Measurements from ENCODE around the gene INS.

Gene INS

DNA sequence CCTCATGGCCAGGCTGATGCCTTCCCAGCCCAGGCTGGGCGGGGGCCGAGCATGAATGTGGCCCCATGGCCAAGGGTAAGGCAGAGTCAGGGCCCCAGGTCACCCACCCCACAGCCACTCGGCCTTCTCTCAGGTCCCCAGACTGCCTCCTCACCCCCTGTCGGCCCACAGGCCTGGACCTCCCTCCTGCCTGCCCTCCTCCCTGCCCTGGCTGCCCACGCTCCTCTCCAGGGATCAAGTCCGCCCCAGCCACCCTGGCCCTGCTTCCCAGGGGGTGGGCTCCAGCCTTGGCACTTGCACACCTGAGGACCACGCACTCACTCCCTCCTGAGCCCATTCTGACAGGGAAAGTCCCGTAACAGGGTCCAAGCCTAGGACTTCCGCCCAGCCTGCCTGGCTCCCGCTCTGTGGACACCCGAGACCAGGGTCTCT lies 48.4 kb upstream of the INS start:
- Histone ChIP-seq H3K27ac (ENCODE audit: low read depth, low read length) (no peak overlapping the region), H3K27me3 (ENCODE audit: low read length) (no peaks in the 10 kb centered on the region), H3K4me3 (ENCODE audit: insufficient read depth, low read length, poor library complexity, severe bottlenecking) (no peak overlapping the region), H3K4me2 (ENCODE audit: low read depth, low read length, poor library complexity, severe bottlenecking) (no peak overlapping the region), H3K36me3 (ENCODE audit: low read length) (no peaks in the 10 kb centered on the region), H3K9me2 (replicated peaks; ENCODE audit: insufficient read depth, low read length) (no peaks in the 10 kb centered on the region), H3K9ac (ENCODE audit: low read length) (no peak overlapping the region), H3F3A (ENCODE audit: insufficient read depth) (no peaks in the 10 kb centered on the region), H3K9me3 (ENCODE audit: insufficient read depth, low read length) (no peaks in the 10 kb centered on the region), H4K20me1 (ENCODE audit: low read depth, low read length) (no peaks in the 10 kb centered on the region), H2AFZ (ENCODE audit: low read depth, low read length, severe bottlenecking) (no peak overlapping the region), H3K79me2 (ENCODE audit: insufficient read depth, low read length) (no peaks in the 10 kb centered on the region)
- no peak for TF ChIP-seq EZH2phosphoT487 (conservative IDR thresholded peaks at IDR 0.05; ENCODE audit: low read length)
- TF ChIP-seq, protein P1, sequence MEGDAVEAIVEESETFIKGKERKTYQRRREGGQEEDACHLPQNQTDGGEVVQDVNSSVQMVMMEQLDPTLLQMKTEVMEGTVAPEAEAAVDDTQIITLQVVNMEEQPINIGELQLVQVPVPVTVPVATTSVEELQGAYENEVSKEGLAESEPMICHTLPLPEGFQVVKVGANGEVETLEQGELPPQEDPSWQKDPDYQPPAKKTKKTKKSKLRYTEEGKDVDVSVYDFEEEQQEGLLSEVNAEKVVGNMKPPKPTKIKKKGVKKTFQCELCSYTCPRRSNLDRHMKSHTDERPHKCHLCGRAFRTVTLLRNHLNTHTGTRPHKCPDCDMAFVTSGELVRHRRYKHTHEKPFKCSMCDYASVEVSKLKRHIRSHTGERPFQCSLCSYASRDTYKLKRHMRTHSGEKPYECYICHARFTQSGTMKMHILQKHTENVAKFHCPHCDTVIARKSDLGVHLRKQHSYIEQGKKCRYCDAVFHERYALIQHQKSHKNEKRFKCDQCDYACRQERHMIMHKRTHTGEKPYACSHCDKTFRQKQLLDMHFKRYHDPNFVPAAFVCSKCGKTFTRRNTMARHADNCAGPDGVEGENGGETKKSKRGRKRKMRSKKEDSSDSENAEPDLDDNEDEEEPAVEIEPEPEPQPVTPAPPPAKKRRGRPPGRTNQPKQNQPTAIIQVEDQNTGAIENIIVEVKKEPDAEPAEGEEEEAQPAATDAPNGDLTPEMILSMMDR (IDR thresholded peaks at IDR 0.05; ENCODE audit: insufficient read depth, low read length, poor library complexity, severe bottlenecking): no peak

DNA sequence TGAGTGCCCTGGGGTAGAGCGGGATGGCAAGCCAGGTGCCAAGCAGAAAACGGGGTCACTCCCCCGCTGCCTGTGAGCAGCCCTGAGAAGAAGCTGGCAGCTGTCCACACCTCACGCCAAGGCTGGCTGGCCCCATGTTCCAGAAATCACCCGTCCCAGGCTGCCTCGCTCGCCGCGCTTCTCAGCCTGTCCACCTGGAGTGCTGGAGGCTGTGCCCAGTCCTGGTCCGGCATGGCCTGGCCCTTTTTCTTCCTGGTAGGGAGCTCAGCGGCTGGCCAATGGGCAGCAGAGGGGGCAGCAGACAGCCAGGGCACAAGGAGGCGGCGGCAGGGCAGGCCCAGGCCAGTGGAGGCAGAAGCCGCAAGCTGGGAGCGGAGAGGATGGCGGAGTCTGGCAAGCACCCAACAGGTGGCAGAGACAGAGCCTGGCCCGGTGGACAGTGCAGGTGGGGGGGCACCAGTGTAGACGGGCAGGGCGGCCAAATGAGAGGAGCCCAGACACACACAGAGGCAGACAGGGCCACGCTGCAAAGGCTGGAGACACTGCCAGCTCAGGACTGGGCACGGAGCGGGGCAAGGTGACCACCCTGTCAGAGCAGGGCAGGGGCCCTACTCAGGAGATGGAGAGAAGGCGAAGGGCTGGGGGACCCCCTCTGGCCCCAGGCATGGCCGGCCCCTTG lies 47.8 kb upstream of the INS start:
- Histone ChIP-seq H3K4me2 (ENCODE audit: low read depth, low read length, poor library complexity, severe bottlenecking) (no peak overlapping the region), H2AFZ (ENCODE audit: low read depth, low read length, severe bottlenecking) (no peak overlapping the region), H3K4me3 (ENCODE audit: insufficient read depth, low read length, poor library complexity, severe bottlenecking) (no peak overlapping the region), H3K79me2 (ENCODE audit: insufficient read depth, low read length) (no peaks in the 10 kb centered on the region), H3K27ac (ENCODE audit: low read depth, low read length) (no peak overlapping the region), H3K9me3 (ENCODE audit: insufficient read depth, low read length) (no peaks in the 10 kb centered on the region), H4K20me1 (ENCODE audit: low read depth, low read length) (no peaks in the 10 kb centered on the region), H3K9me2 (replicated peaks; ENCODE audit: insufficient read depth, low read length) (no peaks in the 10 kb centered on the region), H3F3A (ENCODE audit: insufficient read depth) (no peaks in the 10 kb centered on the region), H3K27me3 (ENCODE audit: low read length) (no peaks in the 10 kb centered on the region), H3K36me3 (ENCODE audit: low read length) (no peaks in the 10 kb centered on the region), H3K9ac (ENCODE audit: low read length) (no peak overlapping the region)
- TF ChIP-seq, protein P1 (IDR thresholded peaks at IDR 0.05; ENCODE audit: insufficient read depth, low read length, poor library complexity, severe bottlenecking): no peak
- TF ChIP-seq EZH2phosphoT487 (conservative IDR thresholded peaks at IDR 0.05; ENCODE audit: low read length): no peak

DNA sequence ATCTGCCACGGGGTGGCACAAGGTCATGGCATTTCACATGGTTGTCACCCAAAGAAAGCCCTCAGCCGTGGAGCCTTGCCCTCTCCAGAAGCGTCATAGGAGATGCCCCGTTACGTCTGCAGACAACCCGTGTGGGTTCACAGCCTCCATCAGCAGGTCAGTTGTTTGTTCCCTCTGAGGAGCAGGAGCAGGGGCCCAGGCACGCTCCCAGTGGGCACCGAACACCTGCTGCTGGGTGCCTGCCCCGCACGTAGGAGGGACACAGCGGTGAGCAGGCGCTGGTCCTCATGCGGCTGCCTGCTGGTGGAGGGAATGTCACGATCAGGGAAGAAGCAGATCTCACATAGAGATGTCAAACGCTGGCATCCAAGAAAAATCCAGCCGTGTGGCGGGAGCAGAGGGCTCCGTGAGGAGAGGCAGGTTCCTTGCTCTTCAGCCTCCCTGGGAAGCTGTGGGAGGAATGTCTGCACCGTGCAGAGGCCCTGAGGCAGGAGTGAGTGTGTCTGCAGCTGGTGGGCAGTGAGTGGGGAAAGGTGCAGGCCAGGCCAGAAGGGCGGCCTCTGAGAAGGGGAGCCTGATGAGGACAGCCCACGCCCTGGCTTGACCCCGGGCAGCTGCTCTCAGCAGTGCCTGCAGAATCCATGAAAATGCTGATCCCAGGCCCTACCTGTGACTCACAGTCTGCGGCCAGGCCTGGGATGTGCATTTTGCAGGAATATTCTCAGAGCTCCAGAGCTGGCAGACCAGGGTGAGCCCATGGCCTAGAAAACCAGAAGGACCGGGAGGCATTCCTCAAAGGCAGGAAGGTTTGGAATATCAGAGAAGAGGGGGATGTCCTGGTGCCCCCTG lies 47.0 kb upstream of the INS start:
- Histone ChIP-seq H3K27me3 (ENCODE audit: low read length) (no peaks in the 10 kb centered on the region), H2AFZ (ENCODE audit: low read depth, low read length, severe bottlenecking) (no peak overlapping the region), H3K4me2 (ENCODE audit: low read depth, low read length, poor library complexity, severe bottlenecking) (no peak overlapping the region), H3K4me3 (ENCODE audit: insufficient read depth, low read length, poor library complexity, severe bottlenecking) (no peak overlapping the region), H3K9me2 (replicated peaks; ENCODE audit: insufficient read depth, low read length) (no peaks in the 10 kb centered on the region), H4K20me1 (ENCODE audit: low read depth, low read length) (no peaks in the 10 kb centered on the region), H3K9me3 (ENCODE audit: insufficient read depth, low read length) (no peaks in the 10 kb centered on the region), H3K9ac (ENCODE audit: low read length) (no peak overlapping the region), H3K27ac (ENCODE audit: low read depth, low read length) (no peak overlapping the region), H3K36me3 (ENCODE audit: low read length) (no peaks in the 10 kb centered on the region), H3K79me2 (ENCODE audit: insufficient read depth, low read length) (no peaks in the 10 kb centered on the region), H3F3A (ENCODE audit: insufficient read depth) (no peaks in the 10 kb centered on the region)
- TF ChIP-seq EZH2phosphoT487 (conservative IDR thresholded peaks at IDR 0.05; ENCODE audit: low read length): no peak
- TF ChIP-seq, protein P1 (IDR thresholded peaks at IDR 0.05; ENCODE audit: insufficient read depth, low read length, poor library complexity, severe bottlenecking): no peak

Data from SU-DHL-6 (cell line).